Pancreas (tissue), 10 donors: ENCODE measurements around the gene EIF3M. TPM values are rescaled to one million over a fixed set of nuclear protein-coding genes. Genes with fewer than 3 reads are reported as not detected.

Source experiments
- ATAC-seq, 4 donors: fragments of 200-7000 bp; cut with Tn5 transposase; one replicate each; pipeline versions ENCODE4 v1.8.0 to v1.9.1; 2020; ENCODE audit warnings: mild to moderate bottlenecking in 4 of 4, moderate library complexity in 4 of 4
- DNase-seq, 6 donors: peaks; one replicate each; pipeline ENCODE4 v3.0.0-alpha.2; 2020
- FAIRE-seq: peaks from 2 replicates; lab custom pipeline; 2012; peaks lifted over from hg19 to GRCh38; lab: Jason Lieb, UNC
- H3K27ac ChIP-seq, 4 donors: fragments of 200-600 bp; sonication (generic); 1 replicate in 3 of 4; 2 replicates in 1 of 4; pipeline versions ENCODE4 v1.5.0 to v1.8.0; 2020
- H3K27me3 ChIP-seq, 4 donors: fragments of 200-600 bp; one replicate each; pipeline ENCODE4 v1.8.0; 2021
- H3K36me3 ChIP-seq, 3 donors: fragments of 200-600 bp; sonication (generic) in 1 of 3; one replicate each; pipeline versions ENCODE4 v1.5.0 to v1.8.0; 2020 to 2021
- H3K4me1 ChIP-seq, 3 donors: fragments of 200-600 bp; one replicate each; pipeline ENCODE4 v1.8.0; 2021
- H3K4me3 ChIP-seq, 4 donors: fragments of 200-600 bp; sonication (generic) in 2 of 4; one replicate each; pipeline versions ENCODE4 v1.5.0 to v1.8.0; 2020 to 2021
- H3K9me3 ChIP-seq, 4 donors: fragments of 200-600 bp; one replicate each; pipeline ENCODE4 v1.8.0; 2021
- CTCF ChIP-seq, 4 donors: fragments of 200-600 bp; sonication (generic) in 3 of 4; IDR thresholded peaks; one replicate each; pipeline versions ENCODE4 v1.5.0 to v1.8.0; 2021; ENCODE audit warnings: antibody characterized with exemption in 4 of 4
- WGBS, 2 donors: extraction: QIAGEN DNeasy Blood & Tissue Kit; methylation state at CpG; one replicate each; pipeline ENCODE4 v1.1.7; 2013; 5-methylcytosine and 5-hydroxymethylcytosine counted together
- intact Hi-C, 3 donors: fragments of 100-400 bp; cut with DNase I; formaldehyde crosslinking; loops; one replicate each; pipeline versions ENCODE4 v1.11.1 to v1.14.2; 2022
- polyA plus RNA-seq, 2 donors: library from polyadenylated mRNA; stranded (reverse); fragments of 200-250 nt; gene quantifications; one replicate each; pipeline ENCODE4 v1.2.3, GENCODE V29; 2013
- total RNA-seq, 6 donors: library from RNA; stranded (reverse); fragmentation: NEBNext Ultra II Directional in 4 of 6; extraction: Animal tissue kit (Norgen Biotek cat#: 25700) in 4 of 6; gene quantifications; one replicate each; pipeline versions ENCODE4 v1.2.1 to v1.2.4, GENCODE V29; 2021 to 2023
- donor health status: healthy with polysubstance abuse.
- donor health status: DM: no; HTN: no; CAD: no; lungs with moderate emphysema.
- donor health status: DM: no; HTN: no; CAD: no.
- donor health status: control.
- donor health status: control.
- donor health status: Bipolar disorder and iron deficiency.
- donor health status: DM: yes; HTN: yes; CAD: no.
- donor health status: DM: no; HTN: no; CAD: no.
- donor health status: DM: no; HTN: no; CAD: no.
- donor health status: DM: yes; HTN: yes; CAD: no.

The EIF3M gene
- total and polyA plus RNA-seq, 8 donors: 102 to 203 (median 136) TPM

- no peaks in the 10 kb centered on the region for H3K27me3 ChIP-seq
- no peak overlapping the region for H3K27ac ChIP-seq
- no peak for ATAC-seq
- TF ChIP-seq CTCF (IDR thresholded peaks at IDR 0.05): no peak
- WGBS, 2 donors: 59 to 76% methylated on average over 4 of the region's 4 CpGs
- intact Hi-C loops: no loop called here
- H3K36me3 ChIP-seq: no peaks in the 10 kb centered on the region
- H3K9me3 ChIP-seq: no peaks in the 10 kb centered on the region
- H3K4me3 ChIP-seq: no peak overlapping the region
- no peak for DNase-seq
- FAIRE-seq: no peak
- no peaks in the 10 kb centered on the region for H3K4me1 ChIP-seq
Observed at GRCh38 chr11:32616903-32617302, 33.3 kb downstream of the EIF3M start.

GRCh38 chr11:32630844-32631243, 47.2 kb downstream of the EIF3M start:
- Histone ChIP-seq H3K9me3 (no peaks in the 10 kb centered on the region), H3K36me3 (no peaks in the 10 kb centered on the region), H3K27me3 (no peaks in the 10 kb centered on the region), H3K4me3 (no peak overlapping the region), H3K4me1 (no peaks in the 10 kb centered on the region), H3K27ac (no peak overlapping the region)
- DNase-seq: no peak
- ATAC-seq: no peak
- intact Hi-C loops: no loop called here
- no peak for TF ChIP-seq CTCF (IDR thresholded peaks at IDR 0.05)
- FAIRE-seq: no peak

GRCh38 chr11:32635819-32636218, 52.2 kb downstream of the EIF3M start:
- intact Hi-C loops: no loop called here
- no peak for DNase-seq
- Histone ChIP-seq H3K4me3 (no peak overlapping the region), H3K27me3 (no peaks in the 10 kb centered on the region), H3K9me3 (no peaks in the 10 kb centered on the region), H3K27ac (no peak overlapping the region), H3K36me3 (no peaks in the 10 kb centered on the region), H3K4me1 (no peaks in the 10 kb centered on the region)
- no peak for ATAC-seq
- WGBS, 2 donors: 56 to 77% methylated on average over 2 of the region's 2 CpGs
- TF ChIP-seq CTCF (IDR thresholded peaks at IDR 0.05): no peak
- no peak for FAIRE-seq

GRCh38 chr11:32641361-32641760, 57.7 kb downstream of the EIF3M start:
- FAIRE-seq: no peak
- intact Hi-C loops: no loop called here

GRCh38 chr11:32643526-32643925, 59.9 kb downstream of the EIF3M start:
- Histone ChIP-seq H3K4me3 (no peak overlapping the region), H3K4me1 (no peaks in the 10 kb centered on the region), H3K27me3 (peaks cover 0 to 3% (median 0%) of the 10 kb centered on the region in 4 donors), H3K27ac (no peak overlapping the region), H3K9me3 (no peaks in the 10 kb centered on the region), H3K36me3 (no peaks in the 10 kb centered on the region)
- 38 to 39% methylated on average over 1 of the region's 1 CpG for WGBS, 2 donors
- no peak for TF ChIP-seq CTCF (IDR thresholded peaks at IDR 0.05)
- FAIRE-seq (no peak), DNase-seq (no peak), ATAC-seq (no peak)
- intact Hi-C loops: no loop called here

More at GRCh38 chr11:32641361-32641760, 57.7 kb downstream of the EIF3M start:
- no peaks in the 10 kb centered on the region for H3K36me3 ChIP-seq
- DNase-seq: no peak
- H3K4me1 ChIP-seq: no peaks in the 10 kb centered on the region
- no peaks in the 10 kb centered on the region for H3K9me3 ChIP-seq
- ATAC-seq: no peak
- H3K27me3 ChIP-seq: peaks cover 0 to 3% (median 0%) of the 10 kb centered on the region in 4 donors
- no peak for TF ChIP-seq CTCF (IDR thresholded peaks at IDR 0.05)
- H3K4me3 ChIP-seq: no peak overlapping the region
- no peak overlapping the region for H3K27ac ChIP-seq

Other genes with a start within 250 kb of the EIF3M start
- gene WT1, start 148.3 kb upstream of the EIF3M start, total RNA-seq: 1 to 10 TPM in 1 of 6 donors, under 1 TPM in 4, not detected in 1; 0.08 to 1.9 (median 0.57) TPM
- under 1 TPM; 0.09 to 0.53 TPM for gene WT1, start 148.3 kb upstream of the EIF3M start, polyA plus RNA-seq
- gene CCDC73, start 210.8 kb downstream of the EIF3M start, total RNA-seq: under 1 TPM in 1 of 6 donors, not detected in 5; 0.06 TPM
- gene CCDC73, start 210.8 kb downstream of the EIF3M start, polyA plus RNA-seq: not detected
- gene PRRG4, start 246.1 kb downstream of the EIF3M start, total RNA-seq: 1 to 10 TPM; 1.6 to 7.3 (median 2.0) TPM
- 1 to 10 TPM; 1.3 to 2.7 TPM for gene PRRG4, start 246.1 kb downstream of the EIF3M start, polyA plus RNA-seq